ELR (cell line): ENCODE results near the gene ASRGL1.
"Not testable (repeated sequence)": the region's sequence is repeated elsewhere in the genome, so short reads cannot be mapped to it uniquely, and the experiment has no call there.

Experiments used
- DNase-seq: peaks from one replicate; pipeline ENCODE4 v3.0.0-alpha.2; 2015; ENCODE audit warnings: low read depth

The ASRGL1 gene

GRCh38 chr11:62337303-62338181 lies at the start of gene ASRGL1:
Gene ASRGL1, plus strand, starts transcription at chr11:62337448. Its CDS starts 530 bp downstream, at chr11:62337978.
- peak; percentile 67 for DNase-seq

GRCh38 chr11:62295504-62295903 lies 41.7 kb upstream of the ASRGL1 start:
- DNase-seq: peak; percentile 20

- DNase-seq: no peak
Observed at GRCh38 chr11:62298975-62299374, 38.3 kb upstream of the ASRGL1 start, which contains the start of gene SCGB1D4. Gene SCGB1D4, minus strand, starts transcription at chr11:62299075. Its CDS starts 65 bp downstream, at chr11:62299010.

GRCh38 chr11:62306227-62306626 lies 31.0 kb upstream of the ASRGL1 start:
- no peak for DNase-seq

DNA sequence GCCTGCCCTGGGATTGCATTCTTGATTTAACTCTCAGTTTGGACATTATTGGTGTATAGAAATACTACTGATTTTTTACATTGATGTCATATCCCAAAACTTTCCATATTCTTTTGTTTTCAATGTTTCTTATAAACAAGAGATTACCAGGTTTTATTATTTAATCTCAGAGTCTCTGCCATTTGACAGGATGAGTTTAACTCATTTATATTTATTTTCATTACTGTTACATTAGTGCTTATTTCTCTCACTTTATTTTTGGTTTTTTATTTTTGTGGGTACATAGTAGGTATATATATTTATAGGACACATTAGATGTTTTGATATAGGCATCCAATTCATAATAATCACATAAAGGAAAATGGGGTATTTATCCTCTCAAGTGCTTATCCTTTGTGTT lies 29.3 kb upstream of the ASRGL1 start:
- DNase-seq: no peak

- DNase-seq: no peak
Observed at GRCh38 chr11:62309991-62310390, 27.3 kb upstream of the ASRGL1 start.

GRCh38 chr11:62315431-62315830 lies 21.8 kb upstream of the ASRGL1 start:
- DNase-seq: no peak

GRCh38 chr11:62322524-62322923 lies 14.7 kb upstream of the ASRGL1 start:
- no peak for DNase-seq

GRCh38 chr11:62324731-62325556 lies 12.3 kb upstream of the ASRGL1 start:
- DNase-seq: peak; percentile 46

- not testable (repeated sequence) for DNase-seq
Observed at GRCh38 chr11:62325781-62326180, 11.5 kb upstream of the ASRGL1 start.

- not testable (repeated sequence) for DNase-seq
Observed at GRCh38 chr11:62326719-62327118, 10.5 kb upstream of the ASRGL1 start.

DNA sequence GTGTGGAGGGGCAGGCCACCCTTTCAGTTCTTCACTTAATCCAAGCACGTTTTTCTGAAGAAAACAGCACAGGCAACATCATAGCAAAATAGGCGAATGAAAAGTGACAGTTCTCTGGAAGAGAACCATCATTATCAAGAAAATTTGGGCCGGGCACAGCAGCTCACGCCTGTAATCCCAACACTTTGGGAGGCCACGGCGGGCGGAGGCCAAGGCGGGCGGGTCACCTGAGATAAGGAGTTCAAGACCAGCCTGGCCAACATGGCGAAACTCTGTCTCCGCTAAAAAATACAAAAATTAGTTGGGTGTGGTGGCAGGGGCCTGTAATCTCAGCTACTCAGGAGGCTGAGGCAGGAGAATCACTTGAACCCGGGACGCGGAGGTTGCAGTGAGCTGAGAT lies 9.7 kb upstream of the ASRGL1 start:
- DNase-seq: not testable (repeated sequence)

GRCh38 chr11:62331264-62331663 lies 6.0 kb upstream of the ASRGL1 start:
- DNase-seq: not testable (repeated sequence)

- no peak for DNase-seq
Observed at GRCh38 chr11:62333768-62334167, 3.5 kb upstream of the ASRGL1 start.

GRCh38 chr11:62336949-62337302 lies 322 bp upstream of the ASRGL1 start:
- DNase-seq: not testable (repeated sequence)

- DNase-seq: no peak
Observed at GRCh38 chr11:62338218-62338617, 970 bp downstream of the ASRGL1 start.

DNA sequence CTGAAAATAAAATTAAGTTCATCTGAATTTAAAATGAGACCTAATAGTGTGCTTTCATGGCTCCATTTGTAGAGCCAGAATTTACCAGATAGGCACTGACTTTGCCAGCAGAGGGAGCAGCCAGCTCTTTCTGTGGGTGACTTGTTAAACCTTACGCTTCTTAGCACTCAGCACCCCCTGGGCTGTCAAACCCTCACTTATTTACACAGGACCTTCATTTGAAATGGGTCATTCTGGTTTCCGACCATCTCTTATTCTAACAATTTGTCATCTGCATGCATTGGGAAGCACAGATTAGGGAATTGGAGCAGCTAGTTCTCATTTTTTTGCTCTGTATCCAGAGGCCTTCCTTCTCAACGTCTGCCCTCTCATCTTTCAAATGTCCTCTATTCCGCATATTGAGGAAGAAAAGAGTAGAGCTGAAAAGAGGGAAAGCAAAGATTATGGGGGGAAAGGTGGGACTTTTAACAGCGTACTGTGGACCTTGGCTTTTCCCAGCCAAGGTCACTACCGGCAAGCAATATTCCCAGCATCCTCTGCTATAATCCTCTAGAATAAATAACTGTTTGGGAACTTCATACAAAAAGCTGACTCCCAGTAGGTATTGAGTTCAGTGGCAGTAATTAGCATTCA lies 3.1 kb downstream of the ASRGL1 start:
- DNase-seq: peak; percentile 56

- no peak for DNase-seq
Observed at GRCh38 chr11:62341588-62341987, 4.3 kb downstream of the ASRGL1 start.

DNA sequence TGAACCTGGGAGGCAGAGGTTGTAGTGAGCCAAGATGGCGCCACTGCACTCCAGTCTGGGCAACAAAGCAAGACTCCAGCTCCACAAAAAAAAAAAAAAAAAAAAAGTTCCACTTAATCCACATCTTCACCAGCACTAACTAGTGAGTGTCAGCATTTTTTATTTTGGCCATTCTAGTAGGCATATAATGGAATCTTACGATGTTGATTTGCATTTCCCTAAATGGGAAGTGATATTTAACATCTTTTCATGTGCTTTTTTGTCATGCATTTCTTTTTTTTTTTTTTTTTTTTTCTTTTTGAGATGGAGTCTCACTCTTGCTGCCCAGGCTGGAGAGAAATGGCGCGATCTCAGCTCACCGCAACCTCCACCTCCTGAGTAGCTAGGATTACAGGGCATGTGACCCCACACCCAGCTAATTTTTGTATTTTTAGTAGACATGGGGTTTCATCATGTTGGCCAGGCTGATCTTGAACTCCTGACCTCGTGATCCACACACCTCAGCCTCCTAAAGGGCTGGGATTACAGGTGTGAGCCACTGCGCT lies 6.5 kb downstream of the ASRGL1 start:
- DNase-seq: not testable (repeated sequence)

DNA sequence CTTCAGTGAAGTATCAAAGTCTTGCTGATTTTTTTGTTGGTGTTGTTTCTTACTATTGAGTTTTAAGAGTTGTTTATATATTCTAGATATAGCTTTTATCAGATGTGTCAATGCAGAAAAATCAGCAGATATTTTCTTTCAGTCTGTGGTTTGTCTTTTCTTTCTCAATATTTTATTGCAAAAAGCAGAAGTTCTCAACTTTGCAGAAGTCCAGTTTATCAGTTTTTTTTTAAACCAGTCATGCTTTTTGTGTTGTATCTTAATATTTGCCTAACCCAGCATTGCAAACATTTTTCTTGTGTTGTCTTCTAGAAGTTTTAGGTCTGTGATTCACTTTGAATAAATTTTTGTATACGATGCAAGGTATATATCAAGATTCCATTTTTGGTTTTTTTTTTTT lies 7.0 kb downstream of the ASRGL1 start:
- DNase-seq: no peak

DNA sequence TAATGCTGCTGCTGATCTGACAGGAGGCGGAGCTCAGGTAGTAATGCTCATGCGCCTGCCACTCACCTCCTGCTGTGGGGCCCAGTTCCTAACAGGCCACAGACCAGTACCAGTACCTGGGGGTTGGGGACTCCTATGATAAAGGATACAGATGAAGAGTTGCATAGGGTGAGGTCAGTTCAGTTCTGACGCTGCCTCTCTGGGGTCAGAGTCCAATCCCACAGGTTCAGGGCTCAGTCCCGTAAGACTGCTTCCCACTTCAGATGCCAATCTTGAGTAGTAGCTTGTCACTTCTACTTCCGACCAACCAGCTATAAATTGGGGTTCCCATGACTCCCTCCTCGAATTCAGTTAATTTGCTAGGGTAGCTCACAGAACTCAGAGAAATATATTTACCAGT lies 8.6 kb downstream of the ASRGL1 start:
- no peak for DNase-seq
